Testis (tissue), 5 donors: Measurements from ENCODE around the gene TAF1A. TPM values are rescaled to one million over a fixed set of nuclear protein-coding genes. Genes with fewer than 3 reads are reported as not detected.

ENCODE experiments used
- DNase-seq: peaks from one replicate; pipeline ENCODE4 v3.0.0-alpha.2; 2019
- H3K27ac ChIP-seq, 2 donors: fragments of 200-600 bp; sonication (generic); one replicate each; pipeline ENCODE4 v1.5.1; 2019
- H3K27me3 ChIP-seq: fragments of 200-600 bp; sonication (generic); one replicate; pipeline ENCODE4 v1.5.1; 2019
- H3K36me3 ChIP-seq: fragments of 200-600 bp; sonication (generic); one replicate; pipeline ENCODE4 v1.5.1; 2017; ENCODE audit warnings: low read depth; ENCODE audit errors: missing control alignments
- H3K4me1 ChIP-seq: fragments of 200-600 bp; sonication (generic); one replicate; pipeline ENCODE4 v1.5.1; 2019
- H3K4me3 ChIP-seq, 2 donors: fragments of 200-600 bp; sonication (generic); one replicate each; pipeline ENCODE4 v1.5.1; 2017 to 2019
- H3K9me3 ChIP-seq: fragments of 200-600 bp; sonication (generic); one replicate; pipeline ENCODE4 v1.5.1; 2017
- POLR2A ChIP-seq: fragments of 450-650 bp; IDR thresholded peaks from one replicate; pipeline ENCODE4 v1.6.1; 2017; ENCODE audit warnings: antibody characterized with exemption, mild to moderate bottlenecking, moderate library complexity
- WGBS, 2 donors: methylation state at CpG; one replicate each; pipeline ENCODE4 v1.1.5; 2018; 5-methylcytosine and 5-hydroxymethylcytosine counted together
- intact Hi-C: fragments of 100-400 bp; cut with DNase I; formaldehyde crosslinking; loops from one replicate; pipeline ENCODE4 v1.15.1; 2023; ENCODE audit warnings: low total_unique reads
- long read RNA-seq, 2 donors: transcript quantifications; one replicate each; lab custom pipeline, GENCODE V29; 2026
- polyA plus RNA-seq: library from polyadenylated mRNA; stranded (reverse); fragments of 350-450 nt; fragmentation: Illumina TruSeq; extraction: RNeasy Lipid Tissue Mini Kit (QIAGEN cat#74804); gene quantifications from one replicate; pipeline ENCODE4 v1.2.3, GENCODE V29; 2014; ENCODE audit warnings: low read depth, low replicate concordance; ENCODE audit not compliant: insufficient read depth
- total RNA-seq, 2 donors: library from RNA; depleted of rRNA; stranded (reverse); fragments of >200 nt; gene quantifications; one replicate each; pipeline ENCODE4 v1.2.3, GENCODE V29; 2016
- TF ChIP-seq, protein P1 (sequence below), 3 experiments: fragments of 450-650 bp in 2 of 3; fragments of 200-600 bp in 1 of 3; sonication (generic) in 1 of 3; IDR thresholded peaks; one replicate each; pipeline ENCODE4 v1.5.1; 2016 to 2019; ENCODE audit warnings: antibody characterized with exemption in 3 of 3, mild to moderate bottlenecking in 2 of 3, moderate library complexity in 1 of 3

TAF1A gene
- 10 to 100 TPM; 13.2 to 15.1 TPM for total RNA-seq
- polyA plus RNA-seq = 12.4 TPM
- long read RNA-seq, donor 1, partial matches to known transcripts = 0 of 3 reads
- long read RNA-seq, donor 1, other reads (novel, unspliced or antisense) = 0 of 3 reads
- long read RNA-seq, donor 2, partial matches to known transcripts = 0 of 1 reads
- long read RNA-seq, donor 2, other reads (novel, unspliced or antisense) = 0 of 1 reads

DNA sequence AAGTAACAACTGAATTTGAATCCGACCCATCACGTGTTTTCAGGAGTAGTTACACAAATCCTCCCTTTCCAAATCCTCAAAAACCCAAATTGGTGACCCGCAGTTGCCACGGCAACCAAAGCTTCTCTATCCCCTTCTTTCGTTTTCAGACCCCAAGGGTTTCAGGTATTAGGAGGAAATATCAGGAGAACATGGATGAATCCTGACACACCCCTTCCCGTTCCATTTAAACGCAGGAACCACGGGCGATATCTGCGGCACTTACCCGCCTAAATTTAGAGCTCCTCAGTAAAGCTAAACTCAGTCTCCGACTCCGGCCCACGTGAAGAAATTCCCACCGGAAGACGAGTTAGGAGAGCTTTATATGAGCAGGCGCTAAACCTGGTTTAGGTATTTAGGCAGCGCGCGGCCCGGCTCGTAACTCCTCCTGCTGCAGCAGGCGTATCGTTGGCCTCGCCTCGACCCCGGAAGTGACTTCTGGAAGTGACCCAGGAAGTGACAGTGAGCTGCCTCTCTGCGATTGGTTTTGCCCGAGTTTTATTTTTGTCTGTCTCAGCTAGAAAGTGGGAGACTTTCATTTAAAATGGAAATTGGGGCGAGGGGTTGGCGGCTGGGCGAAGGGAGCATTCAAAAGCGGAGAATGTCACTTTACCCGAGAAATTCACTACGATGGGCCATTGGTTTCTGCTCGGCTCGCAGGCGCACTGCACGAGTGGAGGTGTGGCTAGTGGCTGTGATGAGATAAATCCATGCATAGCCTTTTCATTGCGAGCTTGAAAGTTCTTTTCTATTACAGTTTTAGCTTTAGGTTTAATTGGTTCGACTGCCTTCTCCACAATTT is at the start of gene TAF1A:
TSS of gene TAF1A (minus strand) at position 472 of the 841 bp plus-strand sequence.
- intact Hi-C loops = no loop called here
- H3K4me3 ChIP-seq = peak within 1 kb of the TSS; percentile 68 to 75
- 0 to 1% methylated on average over 34 to 41 of the region's 41 CpGs for WGBS, 2 donors

DNA sequence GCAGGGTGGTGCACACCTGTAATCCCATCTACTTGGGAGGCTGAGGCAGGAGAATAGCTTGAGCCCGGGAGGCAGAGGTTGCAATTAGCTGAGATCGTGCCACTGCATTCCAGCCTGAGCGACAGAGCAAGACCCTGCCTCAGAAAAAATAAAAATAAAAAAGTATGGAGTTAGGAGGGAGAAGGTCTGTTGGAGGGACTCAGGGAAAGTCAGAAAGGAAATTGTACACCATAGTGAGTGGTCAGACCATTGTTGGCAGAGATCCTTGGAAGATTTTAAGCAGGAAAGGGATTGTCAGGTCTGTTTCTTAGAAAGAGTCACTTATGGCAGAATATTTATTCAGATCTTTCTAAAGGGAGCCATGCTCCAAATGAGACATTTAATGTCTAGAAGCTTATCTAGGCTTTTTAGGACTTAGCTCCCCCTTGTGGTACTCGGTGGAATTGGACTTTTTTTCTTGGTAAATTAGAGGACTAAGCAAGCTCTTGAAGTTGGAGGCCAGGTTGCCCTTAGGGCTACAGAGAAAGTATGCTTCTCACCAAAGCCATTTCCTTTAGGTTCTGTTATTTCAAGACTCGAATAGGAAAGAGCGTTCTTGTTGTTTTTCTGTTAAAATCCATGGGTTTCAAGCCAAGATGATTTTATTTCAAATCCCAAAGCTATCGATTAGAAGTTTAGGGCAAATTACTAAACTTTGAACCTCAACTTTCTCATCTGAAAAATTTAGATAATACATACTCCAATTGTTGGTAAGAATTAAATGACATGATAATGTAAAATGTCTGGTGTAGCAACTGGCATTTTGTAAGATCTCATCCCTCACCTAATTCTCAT is 44.7 kb upstream of the TAF1A start:
- H3K27me3 ChIP-seq = no peaks in the 10 kb centered on the region
- no peak overlapping the region for H3K4me3 ChIP-seq
- H3K27ac ChIP-seq = no peak overlapping the region
- H3K4me1 ChIP-seq = no peaks in the 10 kb centered on the region
- intact Hi-C loops = no loop called here
- TF ChIP-seq, protein P1, sequence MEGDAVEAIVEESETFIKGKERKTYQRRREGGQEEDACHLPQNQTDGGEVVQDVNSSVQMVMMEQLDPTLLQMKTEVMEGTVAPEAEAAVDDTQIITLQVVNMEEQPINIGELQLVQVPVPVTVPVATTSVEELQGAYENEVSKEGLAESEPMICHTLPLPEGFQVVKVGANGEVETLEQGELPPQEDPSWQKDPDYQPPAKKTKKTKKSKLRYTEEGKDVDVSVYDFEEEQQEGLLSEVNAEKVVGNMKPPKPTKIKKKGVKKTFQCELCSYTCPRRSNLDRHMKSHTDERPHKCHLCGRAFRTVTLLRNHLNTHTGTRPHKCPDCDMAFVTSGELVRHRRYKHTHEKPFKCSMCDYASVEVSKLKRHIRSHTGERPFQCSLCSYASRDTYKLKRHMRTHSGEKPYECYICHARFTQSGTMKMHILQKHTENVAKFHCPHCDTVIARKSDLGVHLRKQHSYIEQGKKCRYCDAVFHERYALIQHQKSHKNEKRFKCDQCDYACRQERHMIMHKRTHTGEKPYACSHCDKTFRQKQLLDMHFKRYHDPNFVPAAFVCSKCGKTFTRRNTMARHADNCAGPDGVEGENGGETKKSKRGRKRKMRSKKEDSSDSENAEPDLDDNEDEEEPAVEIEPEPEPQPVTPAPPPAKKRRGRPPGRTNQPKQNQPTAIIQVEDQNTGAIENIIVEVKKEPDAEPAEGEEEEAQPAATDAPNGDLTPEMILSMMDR (IDR thresholded peaks at IDR 0.05) = peak; percentile 84 to 94 (median 94)
- no peak for TF ChIP-seq POLR2A
- no peaks in the 10 kb centered on the region for H3K36me3 ChIP-seq
- WGBS, 2 donors = 48 to 52% methylated on average over 7 of the region's 7 CpGs
- no peaks in the 10 kb centered on the region for H3K9me3 ChIP-seq
- DNase-seq = peak; percentile 90

More for the DNA sequence above, at the start of gene TAF1A:
- peak within 1 kb of the TSS; percentile 59 to 81 for H3K27ac ChIP-seq
- DNase-seq = peak; percentile 95
- peaks cover 20% of the 10 kb centered on the region for H3K4me1 ChIP-seq
- no peaks in the 10 kb centered on the region for H3K9me3 ChIP-seq
- TF ChIP-seq, protein P1 (IDR thresholded peaks at IDR 0.05) = no peak
- TF ChIP-seq POLR2A = no peak
- no peaks in the 10 kb centered on the region for H3K36me3 ChIP-seq
- H3K27me3 ChIP-seq = no peaks in the 10 kb centered on the region

DNA sequence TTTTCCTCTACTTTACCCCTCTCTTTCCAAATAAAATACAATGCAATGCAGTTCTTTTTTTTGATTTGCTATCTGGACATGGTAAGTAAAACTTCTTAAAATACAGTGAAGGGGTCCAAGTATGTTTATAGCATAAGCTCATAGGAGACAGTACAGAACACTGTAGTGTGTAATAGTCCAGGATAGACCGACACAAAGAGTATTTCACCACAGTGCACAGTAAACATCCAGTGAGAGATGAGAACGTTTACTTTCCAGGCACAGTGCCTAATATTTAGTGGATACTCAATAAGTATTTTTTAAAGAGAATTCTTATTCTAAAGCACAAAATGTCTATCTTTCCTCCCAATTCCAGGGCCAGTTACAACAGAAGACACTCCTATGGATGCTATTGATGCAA is 43.0 kb upstream of the TAF1A start:
- intact Hi-C loops = no loop called here
- no peak overlapping the region for H3K27ac ChIP-seq
- H3K36me3 ChIP-seq = no peaks in the 10 kb centered on the region
- DNase-seq = no peak
- H3K4me3 ChIP-seq = no peak overlapping the region
- H3K27me3 ChIP-seq = no peaks in the 10 kb centered on the region
- TF ChIP-seq, protein P1 (IDR thresholded peaks at IDR 0.05) = no peak
- TF ChIP-seq POLR2A = no peak
- H3K4me1 ChIP-seq = no peaks in the 10 kb centered on the region
- no peaks in the 10 kb centered on the region for H3K9me3 ChIP-seq
- 61 to 72% methylated on average over 2 of the region's 2 CpGs for WGBS, 2 donors

DNA sequence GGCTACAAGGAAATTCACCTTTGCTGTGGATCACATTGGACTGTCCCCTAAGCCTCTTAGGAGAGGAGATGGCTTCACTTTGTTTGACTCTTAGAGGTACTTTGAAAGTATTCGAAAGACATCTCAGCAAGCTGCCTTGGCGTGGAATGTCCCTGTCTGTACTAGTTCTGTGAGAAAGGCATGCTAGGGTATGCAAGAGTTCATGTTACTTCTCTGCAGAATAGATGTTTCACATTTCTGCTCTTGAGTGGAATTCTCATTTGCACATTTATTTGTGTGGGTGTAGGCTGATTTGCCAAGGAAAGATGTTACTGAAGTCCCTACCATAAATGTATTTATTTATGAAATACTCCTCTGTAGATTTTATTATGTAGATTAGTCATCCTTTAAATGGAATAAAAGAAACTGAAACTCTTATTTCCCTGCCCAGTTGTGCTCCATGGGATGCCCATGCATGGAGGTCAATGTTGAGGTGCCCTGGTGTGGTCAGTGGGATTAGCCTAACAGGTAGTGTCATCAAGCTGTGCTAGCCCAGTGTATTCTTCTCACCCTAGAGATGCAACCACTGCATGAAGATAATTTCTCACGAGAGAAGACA is 42.0 kb upstream of the TAF1A start:
- Histone ChIP-seq H3K27ac (no peak overlapping the region), H3K36me3 (no peaks in the 10 kb centered on the region), H3K27me3 (no peaks in the 10 kb centered on the region), H3K9me3 (no peaks in the 10 kb centered on the region), H3K4me1 (no peaks in the 10 kb centered on the region), H3K4me3 (no peak overlapping the region)
- WGBS, 2 donors = 84 to 90% methylated on average over 3 of the region's 3 CpGs
- DNase-seq = no peak
- intact Hi-C loops = no loop called here
- TF ChIP-seq, protein P1 (IDR thresholded peaks at IDR 0.05) = no peak
- no peak for TF ChIP-seq POLR2A
